NCI-H510A treated with DMSO at 0.1 percent for 48 hours (cell line): Measurements from ENCODE around the gene CD79A.

ENCODE experiments used
- DNase-seq: peaks from one replicate; lab custom pipeline; 2025; lab: John Stamatoyannopoulos, UW

Gene CD79A

DNA sequence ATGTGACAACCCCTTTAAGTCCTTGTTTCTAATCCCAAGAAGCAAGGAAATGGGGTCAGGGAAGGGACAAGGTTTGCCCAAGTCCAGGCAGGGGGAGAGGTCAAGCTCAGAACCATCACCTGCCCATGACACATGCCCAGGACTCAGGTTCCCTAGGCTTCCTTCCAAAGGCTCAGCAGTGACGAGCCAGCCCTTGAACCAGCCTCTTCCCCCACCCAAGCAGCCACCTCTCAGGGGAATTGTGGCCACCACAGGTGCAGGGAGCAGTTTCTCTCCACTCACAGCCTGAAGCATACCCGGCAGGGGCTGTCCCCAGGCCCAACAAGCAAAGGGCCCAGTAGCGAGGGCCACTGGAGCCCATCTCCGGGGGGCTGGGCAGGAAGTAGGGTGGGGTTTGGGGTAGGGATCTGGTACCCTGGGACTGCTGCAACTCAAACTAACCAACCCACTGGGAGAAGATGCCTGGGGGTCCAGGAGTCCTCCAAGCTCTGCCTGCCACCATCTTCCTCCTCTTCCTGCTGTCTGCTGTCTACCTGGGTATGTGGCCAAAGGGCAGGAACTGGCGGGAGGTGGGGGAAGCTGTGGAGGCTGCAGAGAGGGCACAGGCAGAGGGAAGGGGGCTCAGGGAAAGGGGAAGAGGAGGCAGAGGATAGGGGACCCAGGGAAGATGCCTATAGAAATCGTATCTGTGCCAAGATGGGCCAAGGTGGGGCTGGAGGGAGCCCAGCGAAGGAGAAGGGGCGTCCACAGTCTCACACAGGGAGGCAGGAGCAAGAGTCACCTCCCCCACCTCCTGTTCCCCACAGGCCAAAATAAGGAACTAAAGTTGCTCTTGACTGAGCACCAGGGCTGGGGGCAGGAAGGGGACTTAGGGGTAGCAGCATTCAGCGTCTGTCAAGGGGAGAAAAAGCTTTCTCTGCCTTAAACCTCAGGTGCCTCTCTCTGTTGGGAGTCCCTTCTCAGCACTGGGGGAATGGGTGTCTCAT is at the start of gene CD79A:
Gene CD79A (plus strand): TSS at position 433 of the 986 bp plus-strand sequence. CDS start 26 bp downstream, at position 459.
- no peak for DNase-seq

DNA sequence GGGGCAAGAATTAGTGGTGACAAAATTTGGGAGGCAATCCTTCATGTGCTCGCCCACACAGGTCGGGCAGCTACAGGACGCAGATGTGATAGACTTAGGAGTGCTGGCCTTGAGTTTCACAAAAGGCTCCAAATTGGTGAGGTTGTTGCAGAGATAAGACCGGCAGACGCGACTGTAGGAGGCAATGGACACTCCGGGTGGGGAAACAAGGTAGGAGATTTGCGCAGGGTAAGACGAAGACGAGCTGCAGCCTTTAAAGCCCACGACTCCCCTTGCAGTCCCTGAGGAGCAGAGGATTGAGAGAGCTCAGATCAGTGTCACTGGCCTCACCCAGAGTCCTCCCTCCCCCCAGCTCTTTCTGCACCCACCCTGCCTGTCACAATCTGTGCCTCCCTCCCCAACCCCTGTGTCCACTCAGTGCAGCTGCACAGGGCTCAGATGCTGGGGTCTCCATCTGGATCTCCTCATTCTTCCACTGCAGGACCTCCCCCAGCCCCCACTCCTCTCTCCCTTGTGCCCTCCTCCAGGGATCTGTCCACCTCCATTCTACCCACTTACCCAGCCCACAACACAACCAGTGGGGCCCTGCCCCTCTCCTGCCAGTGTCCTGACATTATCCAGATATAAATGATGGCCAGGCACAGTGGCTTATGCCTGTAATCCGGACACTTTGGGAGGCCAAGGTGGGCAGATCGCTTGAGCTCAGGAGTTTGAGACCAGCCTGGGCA is 38.9 kb upstream of the CD79A start:
- DNase-seq: no peak

DNA sequence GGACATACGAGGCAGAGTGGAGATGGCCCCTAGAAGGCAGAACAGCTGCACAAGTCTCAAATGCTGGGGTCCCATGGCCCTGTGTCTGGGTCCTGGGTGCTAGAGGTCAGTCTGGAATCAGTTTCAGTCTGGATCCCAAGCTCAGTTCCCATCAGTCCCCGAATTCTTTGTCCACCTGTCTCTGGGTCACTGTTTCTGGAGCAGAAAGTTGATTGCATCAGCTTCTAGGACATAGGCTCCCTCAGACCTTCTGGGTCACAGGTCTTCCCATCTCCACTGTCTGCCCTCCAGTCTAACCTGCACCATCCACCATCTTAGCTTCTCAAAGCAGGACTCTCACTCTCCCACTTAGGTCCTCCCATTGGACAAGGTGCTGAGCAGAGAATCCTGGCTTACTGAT is 37.9 kb upstream of the CD79A start:
- DNase-seq: no peak

DNA sequence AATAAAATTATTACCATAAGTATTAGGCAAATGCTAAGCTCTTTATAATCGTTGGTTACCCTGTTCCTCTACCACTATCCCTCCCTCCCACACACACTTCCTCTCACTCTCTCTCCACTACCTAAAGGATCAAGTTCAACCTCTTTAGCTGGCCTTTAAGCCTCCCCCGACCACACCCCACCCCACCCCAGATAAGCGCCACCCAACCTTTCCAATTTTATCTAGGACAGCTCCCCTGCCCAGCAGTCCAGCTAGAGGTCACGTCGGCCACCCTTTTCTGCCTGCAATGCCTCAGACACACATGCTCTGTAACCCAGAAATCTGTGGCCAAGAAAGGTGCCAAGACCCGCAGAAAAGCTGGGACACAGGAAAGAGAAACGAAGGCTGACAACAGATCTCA is 33.7 kb upstream of the CD79A start:
- no peak for DNase-seq

DNA sequence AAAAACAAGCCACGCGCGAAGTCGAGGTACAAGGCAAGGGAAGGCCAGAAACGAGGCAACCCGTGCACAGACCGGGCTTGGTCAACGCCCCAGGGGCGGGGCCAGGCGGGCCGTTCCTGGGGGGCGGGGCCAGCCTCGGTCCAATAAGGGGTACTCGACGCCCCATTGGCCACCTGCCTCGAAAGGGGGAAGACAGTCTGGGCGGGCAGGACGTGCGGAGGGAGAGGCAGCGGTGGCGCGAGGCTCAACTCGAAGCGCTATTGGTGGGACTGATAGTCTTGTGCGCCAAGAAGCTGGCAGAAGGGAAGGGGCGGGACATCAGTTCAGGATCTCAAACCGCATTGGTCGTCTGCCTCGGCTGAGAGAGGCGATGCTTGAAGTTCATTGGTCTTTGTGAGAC is 32.5 kb upstream of the CD79A start, which contains the start of gene LYPD4:
Gene LYPD4 (minus strand): TSS at position 83 of the 400 bp plus-strand sequence. CDS start 5,398 bp downstream, outside the sequence.
- DNase-seq: no peak

DNA sequence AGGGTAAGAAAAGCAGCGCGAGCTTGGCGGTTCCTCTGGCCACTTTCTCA is 32.3 kb upstream of the CD79A start, which contains the start of gene DMRTC2:
Gene DMRTC2 (plus strand): TSS at position 42 of the 50 bp plus-strand sequence. CDS start 2,387 bp downstream, outside the sequence.
- DNase-seq: no peak

DNA sequence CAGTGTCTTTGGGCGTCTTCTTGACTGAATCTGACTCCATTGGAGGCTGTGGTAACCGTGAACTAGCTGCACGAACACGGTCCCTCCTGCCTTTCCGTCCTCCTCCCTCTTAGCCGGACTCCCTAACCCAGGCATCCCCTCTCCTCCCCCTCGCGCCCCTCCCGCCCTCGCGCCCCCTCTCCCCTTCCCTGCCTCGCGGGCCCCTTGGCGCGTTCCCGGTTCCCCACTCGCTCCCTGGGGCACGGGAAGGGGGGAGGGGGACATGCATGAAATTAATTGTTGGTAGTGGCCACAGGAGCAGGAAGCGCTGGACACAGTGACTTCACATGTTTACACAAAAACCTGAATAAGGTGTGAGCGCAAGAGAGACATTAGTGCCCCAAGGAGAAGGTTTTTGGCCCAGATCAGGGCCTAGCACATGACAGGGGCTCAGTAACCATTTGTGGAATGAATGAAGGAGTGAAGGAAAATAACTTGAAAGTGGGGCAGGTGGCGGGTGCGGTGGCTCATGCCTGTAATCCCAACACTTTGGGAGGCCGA is 32.0 kb upstream of the CD79A start:
- no peak for DNase-seq

DNA sequence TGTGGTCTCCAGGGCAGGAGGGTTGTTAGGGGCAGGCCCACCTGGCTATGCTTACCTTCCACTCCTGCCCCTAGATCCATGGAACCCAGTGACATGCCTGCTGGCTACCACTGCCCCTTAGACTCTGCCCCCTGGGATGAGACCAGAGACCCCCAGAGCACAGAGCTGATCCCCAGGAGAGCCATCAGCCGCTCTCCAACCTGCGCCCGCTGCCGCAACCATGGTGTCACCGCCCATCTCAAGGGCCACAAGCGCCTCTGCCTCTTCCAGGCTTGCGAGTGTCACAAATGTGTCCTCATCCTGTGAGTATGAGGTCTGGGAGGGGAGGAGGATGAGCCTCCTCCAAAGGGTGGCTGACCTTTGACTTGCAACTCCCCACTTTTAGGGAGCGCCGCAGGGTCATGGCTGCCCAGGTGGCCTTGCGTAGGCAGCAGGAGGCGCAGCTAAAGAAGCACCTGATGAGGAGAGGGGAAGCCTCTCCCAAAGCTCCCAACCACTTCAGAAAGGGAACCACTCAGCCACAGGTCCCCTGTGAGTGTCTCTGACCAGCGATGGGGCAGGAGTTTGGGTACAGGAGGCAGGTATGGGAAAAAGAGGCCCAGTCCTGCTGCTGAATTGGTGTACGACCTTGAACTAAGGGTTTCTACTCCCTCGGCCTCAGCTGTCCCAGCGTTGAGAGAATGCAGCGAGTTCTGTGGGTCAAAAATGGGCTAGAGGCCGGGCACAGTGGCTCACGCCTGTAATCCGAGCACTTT is 29.6 kb upstream of the CD79A start:
- no peak for DNase-seq

DNA sequence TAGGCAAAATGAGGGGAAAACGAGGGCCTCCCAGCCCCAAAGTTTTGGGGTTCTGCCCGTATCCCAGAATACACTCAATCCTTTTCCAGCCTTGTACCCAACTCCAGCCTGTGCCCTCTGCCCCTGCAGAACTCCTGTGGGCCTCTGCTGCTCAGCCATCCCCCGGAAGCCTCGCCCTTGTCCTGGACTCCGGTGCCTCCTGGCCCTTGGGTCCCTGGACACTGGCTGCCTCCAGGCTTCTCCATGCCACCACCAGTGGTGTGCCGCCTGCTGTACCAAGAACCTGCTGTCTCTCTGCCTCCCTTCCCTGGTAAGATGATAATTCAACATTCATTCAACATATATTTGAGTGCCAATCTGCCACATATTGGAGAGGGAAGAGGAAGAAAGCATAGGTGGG is 28.4 kb upstream of the CD79A start:
- DNase-seq: no peak

DNA sequence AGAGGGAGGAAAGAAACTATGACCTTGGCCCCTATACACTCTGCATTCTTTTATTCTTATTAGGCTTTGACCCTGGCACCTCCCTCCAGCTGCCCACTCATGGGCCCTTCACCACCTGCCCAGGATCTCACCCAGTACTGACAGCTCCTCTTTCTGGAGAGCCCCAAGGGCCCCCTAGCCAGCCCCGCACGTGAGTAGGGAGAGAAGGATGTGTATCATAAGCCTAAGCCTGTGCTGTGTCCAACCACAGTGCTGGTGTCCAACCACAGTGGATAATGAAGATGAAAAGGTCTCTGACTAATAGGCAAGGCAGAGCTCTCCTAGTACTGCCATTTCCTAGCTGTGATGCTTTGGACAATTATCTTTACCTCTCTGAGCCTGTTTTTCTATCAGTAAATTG is 28.0 kb upstream of the CD79A start:
- DNase-seq: no peak

DNA sequence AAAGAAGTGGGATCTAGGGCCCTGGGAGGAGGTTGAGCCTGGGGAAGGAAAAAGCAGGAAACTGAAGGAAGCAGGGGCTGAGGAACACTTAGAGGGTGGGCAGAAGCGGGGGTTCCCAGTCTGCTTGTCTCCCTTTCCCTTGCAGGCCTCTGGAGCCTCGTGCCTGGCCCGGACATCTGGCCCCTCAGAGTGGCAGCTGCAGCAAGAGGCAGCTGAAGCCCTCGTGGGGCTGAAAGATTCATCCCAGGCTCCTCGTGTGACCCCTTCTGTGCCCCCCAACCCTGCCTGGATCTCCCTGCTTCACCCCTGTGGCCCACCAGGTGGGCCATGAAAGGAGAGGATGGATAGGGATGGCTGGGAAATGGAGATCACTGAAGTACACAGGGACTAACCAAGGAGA is 26.7 kb upstream of the CD79A start:
- no peak for DNase-seq

DNA sequence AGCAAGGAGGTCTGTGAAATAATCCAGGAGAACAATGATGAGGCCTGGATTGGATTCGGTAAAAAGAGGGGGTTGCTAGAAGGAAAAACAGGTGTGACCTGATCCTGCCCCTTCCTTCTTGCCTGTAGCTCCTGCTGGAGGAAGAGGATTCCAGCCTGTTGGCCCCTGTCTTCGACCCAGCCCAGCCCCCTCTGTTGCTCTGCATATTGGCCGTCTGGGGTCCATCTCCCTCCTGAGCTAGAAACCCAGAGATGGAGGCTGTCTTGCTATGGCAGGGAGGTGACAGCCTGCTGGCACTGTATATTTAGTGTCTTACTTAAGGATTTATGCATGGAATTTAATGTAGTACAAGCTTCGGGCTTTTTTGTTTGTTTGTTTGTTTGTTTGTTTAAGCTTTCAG is 25.6 kb upstream of the CD79A start:
- no peak for DNase-seq

DNA sequence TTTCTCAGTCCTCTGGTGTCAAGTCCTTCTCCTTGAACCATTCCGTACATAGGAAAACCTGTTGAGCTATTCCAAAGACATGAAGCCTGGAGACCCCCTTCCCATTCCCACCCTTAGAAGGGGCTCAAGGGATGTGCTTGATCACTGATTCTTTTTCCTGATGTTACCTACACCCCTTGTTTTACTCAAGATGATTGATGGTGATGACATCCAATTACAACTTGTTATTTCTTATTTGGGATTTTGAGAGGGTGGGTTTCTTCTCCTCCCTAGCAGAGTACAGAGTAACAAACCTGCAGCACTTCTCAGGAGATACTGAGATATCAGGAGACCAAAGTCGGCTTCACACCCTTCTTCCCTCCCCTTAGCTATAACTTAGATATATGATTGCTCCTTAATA is 23.7 kb upstream of the CD79A start:
- DNase-seq: no peak

DNA sequence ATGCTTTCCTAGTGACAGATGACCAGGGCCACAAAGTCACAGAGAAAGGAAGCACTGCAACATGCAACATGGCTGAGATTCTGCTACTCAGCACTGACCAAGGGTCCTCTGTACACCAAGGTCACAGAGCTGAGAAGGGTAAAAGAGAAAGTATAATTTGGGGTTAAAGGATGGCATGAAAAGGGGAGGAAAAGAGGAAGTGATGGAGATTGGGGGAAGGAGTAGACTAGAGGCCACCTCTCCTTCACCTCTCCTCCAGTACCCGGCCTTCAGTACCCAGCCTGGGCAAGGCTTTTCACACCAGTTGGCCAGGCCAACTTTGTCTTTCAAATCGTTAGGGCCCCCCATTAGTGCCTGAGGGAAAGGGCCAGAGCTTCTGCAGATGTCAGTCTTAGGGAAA is 23.3 kb upstream of the CD79A start:
- DNase-seq: no peak

DNA sequence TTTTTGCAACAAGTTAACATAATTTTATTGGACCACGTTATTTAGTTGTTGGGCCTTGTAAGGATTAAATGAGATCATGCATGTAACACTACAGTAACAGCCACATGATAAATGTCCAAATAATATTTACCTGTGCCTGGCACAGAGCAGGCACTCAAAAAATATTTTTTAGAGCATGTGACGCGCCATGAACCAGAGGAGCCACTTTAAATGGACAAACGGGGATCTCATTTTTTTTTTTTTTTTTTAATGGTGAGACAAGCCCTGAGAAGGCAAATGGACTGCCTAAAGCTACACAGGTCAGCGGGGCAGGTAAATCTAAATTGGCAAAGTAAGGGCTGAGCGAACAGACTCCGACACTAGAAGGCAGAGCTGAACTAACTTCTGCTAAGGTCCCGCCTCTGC is 17.9 kb upstream of the CD79A start:
- no peak for DNase-seq

DNA sequence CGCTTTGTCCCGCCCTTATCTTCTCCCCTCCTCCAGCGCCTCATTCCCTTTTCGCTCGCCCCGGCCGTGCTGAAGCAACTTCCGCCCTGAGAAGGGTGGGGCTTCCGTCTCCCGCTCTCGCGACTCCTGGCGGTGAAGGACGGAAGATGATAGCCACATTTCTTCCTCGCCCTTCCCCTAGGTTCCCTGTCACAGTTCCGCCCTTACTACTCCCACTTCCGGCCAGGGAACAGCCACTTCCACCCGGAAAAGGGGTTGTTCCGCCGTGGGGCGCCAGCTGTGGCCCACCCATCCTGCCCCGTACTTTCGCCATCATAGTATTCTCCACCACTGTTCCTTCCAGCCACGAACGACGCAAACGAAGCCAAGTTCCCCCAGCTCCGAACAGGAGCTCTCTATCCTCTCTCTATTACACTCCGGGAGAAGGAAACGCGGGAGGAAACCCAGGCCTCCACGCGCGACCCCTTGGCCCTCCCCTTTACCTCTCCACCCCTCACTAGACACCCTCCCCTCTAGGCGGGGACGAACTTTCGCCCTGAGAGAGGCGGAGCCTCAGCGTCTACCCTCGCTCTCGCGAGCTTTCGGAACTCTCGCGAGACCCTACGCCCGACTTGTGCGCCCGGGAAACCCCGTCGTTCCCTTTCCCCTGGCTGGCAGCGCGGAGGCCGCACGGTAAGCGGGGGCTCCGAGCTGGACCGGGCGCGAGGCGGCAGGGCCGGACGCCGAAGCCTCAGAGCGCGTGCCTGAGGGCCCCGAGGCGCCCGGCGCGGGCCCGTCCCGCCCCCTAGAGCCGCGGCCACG is 17.3 kb upstream of the CD79A start, which contains the start of gene RPS19:
Gene RPS19 (plus strand): TSS at position 638 of the 801 bp plus-strand sequence. CDS start 520 bp downstream, outside the sequence.
- DNase-seq: peak; percentile 99

DNA sequence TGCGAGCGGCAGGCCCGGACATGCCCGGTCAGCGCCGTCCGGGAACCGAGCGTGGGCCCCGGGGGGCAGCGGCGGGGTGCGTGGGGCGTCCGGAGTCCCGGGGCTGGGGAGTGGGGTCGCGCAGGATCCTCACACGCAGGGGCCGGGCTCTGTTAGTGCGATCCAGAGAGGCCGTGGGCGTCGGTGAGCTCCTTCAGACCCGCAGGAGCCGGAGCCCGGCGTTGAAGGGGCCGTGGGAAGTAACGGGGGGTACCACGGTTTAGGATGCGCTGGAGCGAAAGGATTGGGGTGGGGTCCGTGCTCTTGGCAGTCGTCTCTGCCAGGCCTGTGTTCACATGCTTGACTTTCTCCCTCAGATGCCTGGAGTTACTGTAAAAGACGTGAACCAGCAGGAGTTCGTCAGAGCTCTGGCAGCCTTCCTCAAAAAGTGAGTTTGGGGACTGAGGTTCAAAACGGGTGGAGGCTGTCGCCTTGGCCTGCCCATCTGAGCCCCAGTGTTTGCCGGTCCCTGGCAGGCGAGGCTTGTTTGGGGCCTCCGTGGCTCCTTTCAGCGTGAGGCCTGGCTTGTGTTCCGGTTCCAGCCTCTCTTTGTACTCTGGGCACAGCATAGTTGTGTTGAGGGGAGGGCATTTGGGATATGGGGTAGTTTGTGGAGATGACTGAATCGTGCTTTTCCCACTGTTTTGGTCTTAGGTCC is 16.5 kb upstream of the CD79A start:
- DNase-seq: no peak

DNA sequence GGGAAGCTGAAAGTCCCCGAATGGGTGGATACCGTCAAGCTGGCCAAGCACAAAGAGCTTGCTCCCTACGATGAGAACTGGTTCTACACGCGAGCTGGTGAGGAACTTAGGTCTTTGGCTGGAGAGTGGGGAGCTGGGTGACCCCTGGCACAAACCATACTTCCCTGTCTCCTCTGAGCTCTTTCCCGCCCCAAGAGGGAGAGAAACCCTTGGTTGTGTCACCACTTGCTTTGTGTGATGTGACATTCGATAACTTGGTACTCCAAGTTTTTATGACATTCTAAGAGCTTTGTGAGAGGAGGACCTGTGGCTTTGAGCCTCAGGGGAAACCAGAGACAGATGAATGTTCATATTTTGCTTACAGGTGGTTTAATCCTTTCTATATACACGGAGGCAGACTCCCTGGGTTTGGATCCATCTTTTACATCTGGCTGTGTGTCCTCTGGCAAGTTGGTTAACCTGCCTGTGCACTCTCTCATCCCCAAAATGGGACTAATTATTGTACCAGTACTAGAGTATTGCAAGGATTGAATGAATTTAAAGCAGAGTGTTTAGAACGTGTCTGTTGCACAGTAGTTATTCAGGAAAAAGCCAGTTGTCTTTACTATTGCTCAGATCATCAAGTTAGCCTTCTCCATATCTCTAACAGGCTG is 15.8 kb upstream of the CD79A start:
- no peak for DNase-seq

DNA sequence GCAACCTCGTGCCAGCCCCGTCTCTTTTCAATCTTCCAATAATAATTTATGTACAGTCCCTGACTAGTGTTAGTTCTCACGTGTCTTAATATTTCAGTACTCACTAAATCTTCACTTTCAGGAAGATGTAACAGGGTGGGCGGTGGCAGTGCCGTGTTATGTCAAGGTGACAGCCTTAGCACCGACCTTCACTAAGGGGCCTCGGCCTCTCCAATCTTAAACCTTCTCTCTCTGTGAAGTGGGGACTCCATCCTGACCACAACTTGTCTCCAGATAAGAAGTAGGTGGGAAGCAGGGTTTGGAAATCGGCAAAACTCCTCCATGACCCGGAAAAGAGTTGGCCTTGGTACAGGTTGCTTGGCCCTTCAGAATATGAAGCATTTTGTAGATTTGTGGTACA is 15.2 kb upstream of the CD79A start:
- no peak for DNase-seq

DNA sequence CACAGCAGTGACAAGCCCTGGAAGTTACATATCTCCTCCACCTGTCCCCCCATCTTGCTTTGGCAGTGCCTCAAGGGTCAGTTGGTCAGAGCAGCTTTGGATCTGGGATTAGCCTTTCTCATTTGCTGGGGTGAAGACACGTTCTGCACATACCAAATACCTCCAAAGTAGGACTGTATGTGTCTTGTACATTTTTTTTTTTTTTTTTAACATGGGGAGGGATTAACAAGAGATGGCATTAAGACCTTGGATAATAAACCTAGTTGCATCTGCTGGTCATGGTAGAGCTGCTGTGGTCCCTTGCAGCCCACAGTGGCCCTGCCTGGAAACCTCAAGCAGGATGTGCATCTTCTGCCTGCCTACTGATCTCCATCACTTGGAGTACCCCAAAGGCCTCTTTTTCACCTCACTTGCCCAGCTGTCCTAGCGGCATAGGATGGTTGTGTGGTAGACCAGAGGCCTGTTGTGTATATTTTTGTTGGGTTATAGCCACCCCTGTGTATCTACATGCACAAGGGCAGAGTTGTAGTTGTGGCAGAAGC is 14.6 kb upstream of the CD79A start:
- DNase-seq: no peak
